Sigmoid colon (tissue), 4 donors: ENCODE data around the gene CD276.

Experiments
- CTCF ChIP-seq, 4 experiments: fragments of 450-650 bp in 3 of 4; fragments of 200-600 bp in 1 of 4; IDR thresholded peaks; one replicate each; pipeline ENCODE4 v1.5.1; 2016 to 2019; ENCODE audit warnings: antibody characterized with exemption in 4 of 4, mild to moderate bottlenecking in 3 of 4, moderate library complexity in 2 of 4
- EP300 ChIP-seq, 4 donors: sonication (generic); formaldehyde crosslinking; IDR thresholded peaks; one replicate each; pipeline ENCODE4 v1.6.1; 2017; ENCODE audit warnings: antibody characterized with exemption in 4 of 4
- POLR2A ChIP-seq, 2 donors: fragments of 450-650 bp; IDR thresholded peaks; one replicate each; pipeline ENCODE4 v1.6.1; 2016; ENCODE audit warnings: antibody characterized with exemption in 2 of 2, mild to moderate bottlenecking in 2 of 2, moderate library complexity in 2 of 2

GRCh38 chr15:73744293-73744692 lies 60.1 kb downstream of the CD276 start:
- no peak for TF ChIP-seq CTCF (IDR thresholded peaks at IDR 0.05)
- TF ChIP-seq EP300 (IDR thresholded peaks at IDR 0.05) = no peak
- TF ChIP-seq POLR2A (IDR thresholded peaks at IDR 0.05) = no peak
